DMS53 treated with DMSO at 0.1 percent for 48 hours (cell line): Measurements from ENCODE around the gene APLP2.
"Not testable (repeated sequence)": the region's sequence is repeated elsewhere in the genome, so short reads cannot be mapped to it uniquely, and the experiment has no call there.

Experiments used
- DNase-seq: peaks from one replicate; lab custom pipeline; 2025; ENCODE audit not compliant: unreplicated experiment; lab: John Stamatoyannopoulos, UW

APLP2 gene

DNA sequence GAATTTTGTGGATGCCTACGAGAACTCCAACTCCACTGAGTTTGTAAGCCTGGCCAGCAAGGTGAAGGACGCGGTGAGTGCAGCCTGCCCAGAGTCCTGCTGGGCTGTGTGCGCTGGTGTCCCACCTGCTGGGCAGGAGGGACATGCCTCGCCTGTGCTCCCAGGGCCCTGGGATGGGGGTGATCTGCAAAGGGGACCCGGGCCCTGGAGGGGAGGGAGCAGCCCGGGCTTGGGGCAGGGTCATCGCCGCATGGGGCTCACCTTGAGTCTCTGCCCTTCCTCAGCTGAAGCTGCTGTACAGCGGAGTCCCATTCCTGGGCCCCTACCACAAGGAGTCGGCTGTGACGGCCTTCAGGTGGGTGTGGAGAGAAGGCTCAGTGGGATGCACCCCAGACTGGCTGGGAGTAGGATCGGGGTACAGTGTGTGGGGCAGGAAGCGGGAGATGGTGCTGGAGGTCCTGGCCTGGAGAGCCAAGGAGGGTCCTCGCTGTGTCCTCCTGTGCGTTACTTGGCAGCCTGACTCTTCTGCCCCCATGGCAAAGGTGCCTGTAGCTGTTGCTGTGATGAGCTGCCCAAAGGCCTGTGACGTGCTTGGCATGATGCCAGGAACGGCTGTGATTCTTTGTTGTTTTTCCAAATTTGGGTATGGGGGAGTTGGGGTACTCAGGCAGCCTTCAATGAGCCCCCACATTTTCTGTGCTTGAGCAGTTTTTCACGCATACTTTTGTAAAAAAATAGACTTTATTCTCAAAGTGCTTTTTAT is 119.1 kb downstream of the APLP2 start:
- DNase-seq = no peak

DNA sequence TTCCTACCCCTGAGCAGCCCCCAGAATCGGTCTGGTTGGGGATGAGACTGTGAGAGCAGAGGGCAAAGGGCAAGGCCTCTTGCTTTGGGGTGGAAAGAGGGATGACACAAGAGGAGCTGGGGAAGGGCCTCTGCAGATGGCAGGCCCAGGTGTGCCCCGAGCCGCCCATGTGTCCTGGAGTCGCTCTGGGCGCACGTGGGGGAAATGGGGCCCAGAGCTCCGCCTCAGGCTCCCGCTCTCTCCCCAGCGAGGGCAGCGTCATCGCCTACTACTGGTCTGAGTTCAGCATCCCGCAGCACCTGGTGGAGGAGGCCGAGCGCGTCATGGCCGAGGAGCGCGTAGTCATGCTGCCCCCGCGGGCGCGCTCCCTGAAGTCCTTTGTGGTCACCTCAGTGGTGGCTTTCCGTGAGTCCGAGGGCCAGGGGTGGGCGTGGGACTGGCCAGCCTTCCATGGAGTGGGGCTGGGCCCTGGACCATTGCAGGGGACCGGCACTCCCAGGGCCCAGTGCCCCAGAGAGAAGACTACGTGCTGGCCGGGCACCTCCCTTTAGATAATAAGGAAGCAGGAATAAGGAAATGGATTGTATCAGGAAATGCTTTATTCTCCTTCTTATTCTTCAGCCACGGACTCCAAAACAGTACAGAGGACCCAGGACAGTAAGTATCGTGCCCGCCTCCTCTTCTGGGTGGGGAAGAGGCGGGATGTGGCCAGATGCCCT is 120.0 kb downstream of the APLP2 start:
- DNase-seq = no peak

DNA sequence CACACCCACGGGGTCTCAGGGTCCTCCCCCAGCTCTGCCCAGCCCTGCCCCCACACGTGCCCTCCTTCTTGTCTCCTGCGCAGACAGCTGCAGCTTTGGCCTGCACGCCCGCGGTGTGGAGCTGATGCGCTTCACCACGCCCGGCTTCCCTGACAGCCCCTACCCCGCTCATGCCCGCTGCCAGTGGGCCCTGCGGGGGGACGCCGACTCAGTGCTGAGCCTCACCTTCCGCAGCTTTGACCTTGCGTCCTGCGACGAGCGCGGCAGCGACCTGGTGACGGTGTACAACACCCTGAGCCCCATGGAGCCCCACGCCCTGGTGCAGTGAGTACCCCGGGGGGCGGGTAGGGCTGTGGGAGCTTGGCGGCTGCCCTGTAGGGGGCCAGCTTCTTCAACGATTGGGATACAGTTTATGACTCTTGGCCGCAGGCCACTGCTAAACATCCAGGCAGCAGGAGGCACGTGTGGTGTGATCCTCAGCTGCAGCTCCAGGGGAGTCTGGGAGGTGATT is 120.7 kb downstream of the APLP2 start:
- no peak for DNase-seq

DNA sequence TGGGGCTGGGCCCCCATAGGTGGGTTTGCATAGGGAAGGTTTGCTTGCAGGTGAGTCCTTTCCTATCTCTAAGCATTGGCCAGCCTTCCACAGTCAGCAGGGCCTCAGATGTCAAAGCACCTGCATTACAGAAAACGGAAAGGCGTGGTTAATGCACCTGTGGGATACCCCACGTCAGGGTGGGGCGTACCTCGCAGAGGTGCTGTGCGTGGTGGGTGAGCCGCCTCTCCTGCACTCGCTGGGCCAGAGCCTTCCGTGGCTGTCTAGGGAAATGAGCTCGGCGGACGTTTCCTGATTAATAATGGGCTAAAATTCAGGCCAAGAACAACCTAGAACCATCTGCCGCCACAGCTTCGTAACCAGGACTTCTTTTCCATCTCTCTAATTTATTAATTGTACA is 122.2 kb downstream of the APLP2 start:
- DNase-seq = no peak

DNA sequence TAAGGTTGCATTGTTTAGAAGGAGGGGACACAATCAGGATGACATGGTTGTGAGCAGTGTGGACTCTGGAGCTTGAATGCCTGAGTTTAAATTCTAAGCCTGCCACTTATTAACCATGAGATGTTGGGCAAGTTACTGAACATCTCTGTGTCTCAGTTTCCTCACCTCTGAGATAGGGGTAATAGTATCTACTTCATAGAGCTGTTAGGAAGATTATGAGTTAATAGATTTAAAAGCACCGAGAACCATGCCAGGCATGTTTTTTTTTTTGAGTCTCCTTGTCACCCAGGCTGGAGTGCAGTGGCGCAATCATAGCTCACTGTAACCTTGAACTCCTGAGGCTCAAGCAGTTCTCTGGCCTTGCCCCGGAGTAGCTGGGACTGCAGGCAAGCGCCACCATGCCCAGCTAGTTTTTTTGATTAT is 123.2 kb downstream of the APLP2 start:
- DNase-seq = no peak

DNA sequence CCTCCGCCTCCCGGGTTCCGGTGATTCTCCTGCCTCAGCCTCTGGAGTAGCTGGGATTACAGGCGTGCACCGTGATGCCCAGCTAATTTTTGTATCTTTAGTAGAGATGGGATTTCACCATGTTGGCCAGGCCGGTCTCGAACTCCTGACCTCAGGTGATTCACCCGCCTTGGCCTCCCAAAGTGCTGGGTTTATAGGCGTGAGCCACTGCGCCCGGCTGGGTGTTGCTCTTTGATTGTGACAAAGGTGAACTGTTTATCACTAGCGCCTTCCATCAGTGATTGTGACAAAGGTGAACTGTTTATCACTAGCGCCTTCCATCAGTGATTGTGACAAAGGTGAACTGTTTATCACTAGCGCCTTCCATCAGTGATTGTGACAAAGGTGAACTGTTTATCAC is 123.9 kb downstream of the APLP2 start:
- not testable (repeated sequence) for DNase-seq
